Smooth muscle cell (in vitro differentiated cells): ENCODE data around the gene ITPRID2. TPM values are rescaled to one million over a fixed set of nuclear protein-coding genes. Genes with fewer than 3 reads are reported as not detected.

Experiments used
- DNase-seq: peaks from one replicate; lab custom pipeline; 2025; ENCODE audit not compliant: unreplicated experiment; lab: John Stamatoyannopoulos, UW
- H2AFZ ChIP-seq: fragments of 200-600 bp; sonication (generic); 2 replicates; pipeline ENCODE4 v1.6.0; 2016; ENCODE audit warnings: antibody characterized with exemption, low read depth, mild to moderate bottlenecking
- H3F3A ChIP-seq: fragments of 200-600 bp; sonication (generic); 2 replicates; pipeline ENCODE4 v1.6.0; 2017; ENCODE audit warnings: antibody characterized with exemption, low read depth
- H3K27ac ChIP-seq: fragments of 200-600 bp; sonication (generic); 2 replicates; pipeline ENCODE4 v1.5.1; 2016; ENCODE audit warnings: low read depth, mild to moderate bottlenecking
- H3K27me3 ChIP-seq: fragments of 200-600 bp; sonication (generic); 2 replicates; pipeline ENCODE4 v1.6.1; 2016; ENCODE audit warnings: low read depth, mild to moderate bottlenecking
- H3K36me3 ChIP-seq: fragments of 200-600 bp; sonication (generic); 2 replicates; pipeline ENCODE4 v1.5.1; 2016; ENCODE audit warnings: low read depth
- H3K4me1 ChIP-seq: fragments of 200-600 bp; sonication (generic); 2 replicates; pipeline ENCODE4 v1.5.1; 2016; ENCODE audit warnings: low read depth
- H3K4me2 ChIP-seq: fragments of 200-600 bp; sonication (generic); 2 replicates; pipeline ENCODE4 v1.6.0; 2016; ENCODE audit warnings: mild to moderate bottlenecking
- H3K4me3 ChIP-seq: fragments of 200-600 bp; sonication (generic); 2 replicates; pipeline ENCODE4 v1.5.1; 2016; ENCODE audit warnings: mild to moderate bottlenecking
- H3K79me2 ChIP-seq: fragments of 200-600 bp; sonication (generic); 2 replicates; pipeline ENCODE4 v1.6.0; 2016; ENCODE audit warnings: low read depth, mild to moderate bottlenecking
- H3K9ac ChIP-seq: fragments of 200-600 bp; sonication (generic); 2 replicates; pipeline ENCODE4 v1.6.0; 2016; ENCODE audit warnings: low read depth
- H3K9me3 ChIP-seq: fragments of 200-600 bp; sonication (generic); replicated peaks from 2 replicates; pipeline ENCODE4 v1.5.1; 2016; ENCODE audit warnings: low read depth
- H4K20me1 ChIP-seq: fragments of 200-600 bp; sonication (generic); 2 replicates; pipeline ENCODE4 v1.6.0; 2016; ENCODE audit warnings: low read depth
- CTCF ChIP-seq: fragments of 200-600 bp; sonication (generic); IDR thresholded peaks from 2 replicates; pipeline ENCODE4 v1.5.1; 2017; ENCODE audit warnings: borderline replicate concordance, mild to moderate bottlenecking, antibody characterized with exemption; ENCODE audit not compliant: insufficient read depth, poor library complexity, severe bottlenecking
- WGBS: methylation state at CpG from one replicate; pipeline ENCODE4 v1.1.7; 2016; ENCODE audit warnings: low lambda C conversion rate; 5-methylcytosine and 5-hydroxymethylcytosine counted together
- polyA plus RNA-seq: library from polyadenylated mRNA; unstranded; fragments of >200 nt; fragmentation: Nextera tagmentation; extraction: Ambion mirVana; gene quantifications from 2 replicates; pipeline ENCODE4 v1.2.1, GENCODE V29; 2016
- total RNA-seq: library from RNA; depleted of rRNA; stranded (reverse); fragments of >200 nt; gene quantifications from 2 replicates; pipeline ENCODE4 v1.2.3, GENCODE V29; 2014

The ITPRID2 gene
- total and polyA plus RNA-seq, 2 experiments from 2014 or later, result 28.2 to 556 TPM

- no peak overlapping the region for H2AFZ ChIP-seq
- no peaks in the 10 kb centered on the region for H4K20me1 ChIP-seq
- H3F3A ChIP-seq, result no peaks in the 10 kb centered on the region
- H3K27me3 ChIP-seq, result no peaks in the 10 kb centered on the region
- no peak overlapping the region for H3K4me2 ChIP-seq
- H3K27ac ChIP-seq, result peak overlapping the region; percentile 81
- no peak overlapping the region for H3K4me3 ChIP-seq
- H3K9me3 ChIP-seq, result no peaks in the 10 kb centered on the region
- no peak overlapping the region for H3K9ac ChIP-seq
- H3K36me3 ChIP-seq, result no peaks in the 10 kb centered on the region
- TF ChIP-seq CTCF, result no peak
- no peaks in the 10 kb centered on the region for H3K4me1 ChIP-seq
- no peaks in the 10 kb centered on the region for H3K79me2 ChIP-seq
- DNase-seq, result no peak
Measured at GRCh38 chr2:181947273-181947672, 55.7 kb downstream of the ITPRID2 start.

- Histone ChIP-seq H2AFZ (no peak overlapping the region), H3F3A (no peaks in the 10 kb centered on the region), H3K9ac (no peak overlapping the region), H3K36me3 (no peaks in the 10 kb centered on the region), H4K20me1 (no peaks in the 10 kb centered on the region), H3K27me3 (no peaks in the 10 kb centered on the region), H3K9me3 (no peaks in the 10 kb centered on the region), H3K79me2 (no peaks in the 10 kb centered on the region), H3K4me1 (no peaks in the 10 kb centered on the region), H3K4me3 (no peak overlapping the region), H3K4me2 (no peak overlapping the region), H3K27ac (peak overlapping the region; percentile 81)
- 87% methylated on average over 2 of the region's 2 CpGs for WGBS
- DNase-seq, result no peak
- TF ChIP-seq CTCF, result no peak
Measured at GRCh38 chr2:181948227-181948626, 56.7 kb downstream of the ITPRID2 start.

- Histone ChIP-seq H2AFZ (no peak overlapping the region), H4K20me1 (no peaks in the 10 kb centered on the region), H3K4me2 (no peak overlapping the region), H3K36me3 (no peaks in the 10 kb centered on the region), H3K79me2 (no peaks in the 10 kb centered on the region), H3K4me1 (peaks cover 5% of the 10 kb centered on the region), H3K4me3 (no peak overlapping the region), H3K9me3 (no peaks in the 10 kb centered on the region), H3K27me3 (no peaks in the 10 kb centered on the region), H3F3A (peaks cover 4% of the 10 kb centered on the region), H3K27ac (peak overlapping the region; percentile 81), H3K9ac (no peak overlapping the region)
- DNase-seq, result no peak
- TF ChIP-seq CTCF, result no peak
Measured at GRCh38 chr2:181949047-181949446, 57.5 kb downstream of the ITPRID2 start.

- no peaks in the 10 kb centered on the region for H3K36me3 ChIP-seq
- peak overlapping the region; percentile 29 for H3K27ac ChIP-seq
- H3K27me3 ChIP-seq, result no peaks in the 10 kb centered on the region
- H3K4me2 ChIP-seq, result peak overlapping the region; percentile 25
- no peak overlapping the region for H3K9ac ChIP-seq
- peaks cover 5% of the 10 kb centered on the region for H3K4me1 ChIP-seq
- H3K9me3 ChIP-seq, result no peaks in the 10 kb centered on the region
- no peak overlapping the region for H3K4me3 ChIP-seq
- no peak overlapping the region for H2AFZ ChIP-seq
- TF ChIP-seq CTCF, result no peak
- DNase-seq, result no peak
- 35% methylated on average over 1 of the region's 1 CpG for WGBS
- H3K79me2 ChIP-seq, result no peaks in the 10 kb centered on the region
- no peaks in the 10 kb centered on the region for H4K20me1 ChIP-seq
- peaks cover 4% of the 10 kb centered on the region for H3F3A ChIP-seq
Measured at GRCh38 chr2:181952404-181953226, 61.1 kb downstream of the ITPRID2 start.
